C4-2B (cell line): ENCODE results near the gene TMEM209.

Experiments
- ZFX ChIP-seq: fragments of 450-650 bp; IDR thresholded peaks from 2 replicates; pipeline ENCODE4 v1.6.1; 2017
- TF ChIP-seq, protein P1 (sequence below): fragments of 450-650 bp; conservative IDR thresholded peaks from 2 replicates; pipeline ENCODE4 v1.5.1; 2017; ENCODE audit warnings: mild to moderate bottlenecking

DNA sequence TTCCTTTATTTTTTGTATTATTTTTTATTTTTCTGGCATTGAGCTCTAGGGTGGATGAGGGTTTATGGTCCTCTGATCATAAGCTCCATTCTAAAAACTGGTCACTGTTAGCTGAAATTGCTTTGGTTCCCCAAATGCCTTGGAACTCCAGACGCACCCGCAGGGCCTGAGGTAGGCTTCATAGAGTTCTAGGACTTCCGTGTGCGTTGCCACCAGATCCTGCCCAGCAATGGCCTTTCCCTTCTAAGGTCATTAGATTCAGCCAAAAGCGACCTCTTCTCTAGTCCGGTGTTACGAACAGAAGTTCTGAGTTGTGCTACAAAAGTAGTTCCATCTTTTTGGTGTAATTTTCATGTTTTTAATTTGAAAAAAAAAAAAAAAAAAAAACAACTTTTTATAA lies 70.5 kb downstream of the TMEM209 start:
- TF ChIP-seq, protein P1, sequence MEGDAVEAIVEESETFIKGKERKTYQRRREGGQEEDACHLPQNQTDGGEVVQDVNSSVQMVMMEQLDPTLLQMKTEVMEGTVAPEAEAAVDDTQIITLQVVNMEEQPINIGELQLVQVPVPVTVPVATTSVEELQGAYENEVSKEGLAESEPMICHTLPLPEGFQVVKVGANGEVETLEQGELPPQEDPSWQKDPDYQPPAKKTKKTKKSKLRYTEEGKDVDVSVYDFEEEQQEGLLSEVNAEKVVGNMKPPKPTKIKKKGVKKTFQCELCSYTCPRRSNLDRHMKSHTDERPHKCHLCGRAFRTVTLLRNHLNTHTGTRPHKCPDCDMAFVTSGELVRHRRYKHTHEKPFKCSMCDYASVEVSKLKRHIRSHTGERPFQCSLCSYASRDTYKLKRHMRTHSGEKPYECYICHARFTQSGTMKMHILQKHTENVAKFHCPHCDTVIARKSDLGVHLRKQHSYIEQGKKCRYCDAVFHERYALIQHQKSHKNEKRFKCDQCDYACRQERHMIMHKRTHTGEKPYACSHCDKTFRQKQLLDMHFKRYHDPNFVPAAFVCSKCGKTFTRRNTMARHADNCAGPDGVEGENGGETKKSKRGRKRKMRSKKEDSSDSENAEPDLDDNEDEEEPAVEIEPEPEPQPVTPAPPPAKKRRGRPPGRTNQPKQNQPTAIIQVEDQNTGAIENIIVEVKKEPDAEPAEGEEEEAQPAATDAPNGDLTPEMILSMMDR = no peak
- TF ChIP-seq ZFX = no peak
